Transverse colon (tissue), 4 donors: ENCODE measurements around the gene MPHOSPH9. TPM values are rescaled to one million over a fixed set of nuclear protein-coding genes. Genes with fewer than 3 reads are reported as not detected.

ENCODE experiments used
- DNase-seq: peaks from one replicate; pipeline ENCODE4 v3.0.0-alpha.2; 2019
- H3K27ac ChIP-seq, 4 donors: fragments of 200-600 bp; sonication (generic); 2 replicates each; pipeline ENCODE4 v1.5.1; 2016 to 2018; ENCODE audit warnings: inconsistent platforms in 4 of 4
- H3K27me3 ChIP-seq: fragments of 200-600 bp; sonication (generic); 2 replicates; pipeline ENCODE4 v1.5.1; 2017; ENCODE audit warnings: inconsistent platforms
- H3K36me3 ChIP-seq, 4 donors: fragments of 200-600 bp; sonication (generic); 2 replicates each; pipeline ENCODE4 v1.5.1; 2017 to 2019; ENCODE audit warnings: inconsistent platforms in 4 of 4
- H3K4me1 ChIP-seq, 4 donors: fragments of 200-600 bp; sonication (generic); 2 replicates each; pipeline ENCODE4 v1.5.1; 2017 to 2020; ENCODE audit warnings: inconsistent platforms in 4 of 4
- H3K4me3 ChIP-seq, 4 donors: fragments of 200-600 bp; sonication (generic); 1 replicate in 1 of 4; 2 replicates in 3 of 4; pipeline versions ENCODE4 v1.5.1 to v1.6.1; 2017 to 2019; ENCODE audit warnings: inconsistent platforms in 4 of 4
- H3K9me3 ChIP-seq, 2 donors: fragments of 200-600 bp; sonication (generic); 2 replicates each; pipeline ENCODE4 v1.5.1; 2017 to 2019; ENCODE audit warnings: inconsistent platforms in 2 of 2
- EP300 ChIP-seq: sonication (generic); formaldehyde crosslinking; IDR thresholded peaks from one replicate; pipeline ENCODE4 v1.6.1; 2017; ENCODE audit warnings: antibody characterized with exemption, low read depth
- POLR2A ChIP-seq: fragments of 450-650 bp; IDR thresholded peaks from one replicate; pipeline ENCODE4 v1.6.1; 2016; ENCODE audit warnings: antibody characterized with exemption, mild to moderate bottlenecking, moderate library complexity
- POLR2AphosphoS5 ChIP-seq, 3 donors: sonication (generic); formaldehyde crosslinking; IDR thresholded peaks; one replicate each; pipeline ENCODE4 v1.6.1; 2016; ENCODE audit warnings: antibody characterized with exemption in 3 of 3
- WGBS, 2 donors: methylation state at CpG; one replicate each; pipeline ENCODE4 v1.1.5; 2018; ENCODE audit warnings: low coverage in 1 of 2; 5-methylcytosine and 5-hydroxymethylcytosine counted together
- in situ Hi-C, 4 donors: fragments of 200-750 bp; cut with MboI; loops; one replicate each; pipeline versions ENCODE4 v1.15.0 to v1.15.1; 2017; ENCODE audit warnings: low sequenced_read_pairs in 3 of 4, low pct_ligation_motif_present in 1 of 4, low pct_unique_long_range_greater_than_20kb in 1 of 4
- intact Hi-C: fragments of 100-400 bp; cut with DNase I; formaldehyde crosslinking; loops from one replicate; pipeline ENCODE4 v1.15.1; 2023; ENCODE audit warnings: low total_unique reads
- total RNA-seq, 4 donors: library from RNA; depleted of rRNA; stranded (reverse); fragments of >200 nt; gene quantifications; one replicate each; pipeline ENCODE4 v1.1.0, GENCODE V29; 2016
- TF ChIP-seq, protein P1 (sequence below), 5 experiments: fragments of 200-600 bp in 3 of 5; fragments of 450-650 bp in 2 of 5; sonication (generic) in 3 of 5; IDR thresholded peaks; 1 replicate in 2 of 5; 2 replicates in 3 of 5; pipeline ENCODE4 v1.5.1; 2016 to 2017; ENCODE audit warnings: antibody characterized with exemption in 5 of 5, inconsistent platforms in 3 of 5, mild to moderate bottlenecking in 2 of 5, moderate library complexity in 1 of 5

Gene MPHOSPH9
- total RNA-seq, 4 donors from 2014 or later = 15.6 to 90.9 (median 40.7) TPM

GRCh38 chr12:123151457-123152454 lies 81.2 kb downstream of the MPHOSPH9 start:
- H3K4me3 ChIP-seq = peak overlapping the region; percentile 61 to 86 (median 74)
- H3K27ac ChIP-seq = peak overlapping the region; percentile 81 to 95 (median 88)
- WGBS, 2 donors = 38 to 76% methylated on average over 6 to 46 of the region's 46 CpGs
- H3K36me3 ChIP-seq = no peaks in the 10 kb centered on the region
- intact Hi-C loops = loop anchor here (1.0 kb wide), 1 partner anchor 108 kb away; no protein-coding TSS in a partner anchor
- DNase-seq = no peak
- TF ChIP-seq, protein P1, sequence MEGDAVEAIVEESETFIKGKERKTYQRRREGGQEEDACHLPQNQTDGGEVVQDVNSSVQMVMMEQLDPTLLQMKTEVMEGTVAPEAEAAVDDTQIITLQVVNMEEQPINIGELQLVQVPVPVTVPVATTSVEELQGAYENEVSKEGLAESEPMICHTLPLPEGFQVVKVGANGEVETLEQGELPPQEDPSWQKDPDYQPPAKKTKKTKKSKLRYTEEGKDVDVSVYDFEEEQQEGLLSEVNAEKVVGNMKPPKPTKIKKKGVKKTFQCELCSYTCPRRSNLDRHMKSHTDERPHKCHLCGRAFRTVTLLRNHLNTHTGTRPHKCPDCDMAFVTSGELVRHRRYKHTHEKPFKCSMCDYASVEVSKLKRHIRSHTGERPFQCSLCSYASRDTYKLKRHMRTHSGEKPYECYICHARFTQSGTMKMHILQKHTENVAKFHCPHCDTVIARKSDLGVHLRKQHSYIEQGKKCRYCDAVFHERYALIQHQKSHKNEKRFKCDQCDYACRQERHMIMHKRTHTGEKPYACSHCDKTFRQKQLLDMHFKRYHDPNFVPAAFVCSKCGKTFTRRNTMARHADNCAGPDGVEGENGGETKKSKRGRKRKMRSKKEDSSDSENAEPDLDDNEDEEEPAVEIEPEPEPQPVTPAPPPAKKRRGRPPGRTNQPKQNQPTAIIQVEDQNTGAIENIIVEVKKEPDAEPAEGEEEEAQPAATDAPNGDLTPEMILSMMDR (IDR thresholded peaks at IDR 0.05) = no peak
- no peak for TF ChIP-seq POLR2AphosphoS5 (IDR thresholded peaks at IDR 0.05)
- no peak for TF ChIP-seq POLR2A
- no peak for TF ChIP-seq EP300
- peaks cover 5 to 35% (median 26%) of the 10 kb centered on the region in 4 donors for H3K4me1 ChIP-seq
- in situ Hi-C loops = no loop called here
- H3K27me3 ChIP-seq = no peaks in the 10 kb centered on the region
- H3K9me3 ChIP-seq = no peaks in the 10 kb centered on the region

- peak within 1 kb of the TSS; percentile 83 to 95 (median 92) for H3K27ac ChIP-seq
- 0% methylated on average over 17 of the region's 119 CpGs; no CpG with 5 or more reads in 1 of the 2 donors for WGBS, 2 donors
- no peaks in the 10 kb centered on the region for H3K9me3 ChIP-seq
- in situ Hi-C loops = no loop called here
- peak within 1 kb of the TSS; percentile 61 to 86 (median 74) for H3K4me3 ChIP-seq
- H3K36me3 ChIP-seq = no peaks in the 10 kb centered on the region
- H3K4me1 ChIP-seq = peaks cover 5 to 35% (median 26%) of the 10 kb centered on the region in 4 donors
- intact Hi-C loops = loop anchor here (1.0 kb wide), 1 partner anchor 108 kb away; no protein-coding TSS in a partner anchor
- TF ChIP-seq, protein P1 (IDR thresholded peaks at IDR 0.05) = peak in 3 of 5 experiments; percentile 14 to 20 (median 19)
- no peak for TF ChIP-seq EP300
- no peak for TF ChIP-seq POLR2A
- no peak for TF ChIP-seq POLR2AphosphoS5 (IDR thresholded peaks at IDR 0.05)
- DNase-seq = peak; percentile 70
- no peaks in the 10 kb centered on the region for H3K27me3 ChIP-seq
These were observed 82.0 kb downstream of the MPHOSPH9 start, which contains the start of gene PITPNM2 for GRCh38 chr12:123150744-123151456. TSS of gene PITPNM2 (minus strand) at chr12:123151090. CDS start at chr12:123034590, 116,500 bp downstream.

GRCh38 chr12:123150275-123150743 lies 82.6 kb downstream of the MPHOSPH9 start:
- H3K4me1 ChIP-seq = peaks cover 5 to 35% (median 26%) of the 10 kb centered on the region in 4 donors
- WGBS, 2 donors = 0% methylated on average over 21 of the region's 54 CpGs; no CpG with 5 or more reads in 1 of the 2 donors
- H3K27me3 ChIP-seq = no peaks in the 10 kb centered on the region
- H3K9me3 ChIP-seq = no peaks in the 10 kb centered on the region
- in situ Hi-C loops (no loop called here), intact Hi-C loops (no loop called here)
- no peaks in the 10 kb centered on the region for H3K36me3 ChIP-seq
- peak overlapping the region; percentile 83 to 95 (median 92) for H3K27ac ChIP-seq
- TF ChIP-seq POLR2A (no peak), EP300 (no peak), POLR2AphosphoS5 (IDR thresholded peaks at IDR 0.05) (no peak)
- TF ChIP-seq, protein P1 (IDR thresholded peaks at IDR 0.05) = no peak
- DNase-seq = peak; percentile 31
- H3K4me3 ChIP-seq = peak overlapping the region; percentile 60 to 77 (median 64)
